PC-9 (cell line): Measurements from ENCODE around the gene ATXN1. TPM values are rescaled to one million over a fixed set of nuclear protein-coding genes. Genes with fewer than 3 reads are reported as not detected.

Experiments used
- BruUV-seq: library from RNA; stranded (reverse); fragments of 400-500 nt; replicated peaks from 2 replicates; lab custom pipeline; 2021; lab: Mats Ljungman, UMichigan
- CTCF ChIA-PET: fragments of 300-600 bp; sonication (Branson Sonifier 250); formaldehyde crosslinking; loops from one replicate; lab custom pipeline; 2022; ENCODE audit warnings: antibody characterized with exemption; lab: Charles Lee
- POLR2A ChIA-PET: fragments of 300-600 bp; sonication (Branson Sonifier 250); formaldehyde crosslinking; loops from one replicate; lab custom pipeline; 2022; ENCODE audit warnings: antibody characterized with exemption; ENCODE audit not compliant: unreplicated experiment; lab: Charles Lee
- DNase-seq, 2 experiments: peaks; one replicate each; pipeline versions ENCODE4 v3.0.0 to v3.0.0-alpha.2; 2015 to 2022; ENCODE audit warnings: mixed read lengths in 1 of 2
- H2AFZ ChIP-seq: fragments of 200-600 bp; sonication (generic); 2 replicates; pipeline ENCODE4 v1.8.1; 2017; ENCODE audit warnings: antibody characterized with exemption
- H3F3A ChIP-seq: fragments of 200-600 bp; sonication (generic); 2 replicates; pipeline ENCODE4 v1.8.1; 2017; ENCODE audit warnings: antibody characterized with exemption, mild to moderate bottlenecking, low read depth; ENCODE audit not compliant: insufficient read depth
- H3K27ac ChIP-seq: fragments of 200-600 bp; sonication (generic); 2 replicates; pipeline ENCODE4 v1.6.1; 2016; ENCODE audit warnings: mixed run types
- H3K27me3 ChIP-seq: fragments of 200-600 bp; sonication (generic); 2 replicates; pipeline ENCODE4 v1.6.1; 2016; ENCODE audit warnings: low read depth, mixed run types; ENCODE audit not compliant: insufficient read depth
- H3K36me3 ChIP-seq: fragments of 200-600 bp; sonication (generic); 2 replicates; pipeline ENCODE4 v1.6.1; 2016; ENCODE audit warnings: low read depth, mixed run types
- H3K4me1 ChIP-seq: fragments of 200-600 bp; sonication (generic); replicated peaks from 2 replicates; pipeline ENCODE4 v1.6.1; 2016; ENCODE audit warnings: mixed run types; ENCODE audit not compliant: insufficient read depth
- H3K4me2 ChIP-seq: fragments of 200-600 bp; sonication (generic); 2 replicates; pipeline ENCODE4 v1.6.1; 2017; ENCODE audit warnings: mixed run types
- H3K4me3 ChIP-seq: fragments of 200-600 bp; sonication (generic); 2 replicates; pipeline ENCODE4 v1.6.1; 2016; ENCODE audit warnings: mixed run types
- H3K79me2 ChIP-seq: fragments of 200-600 bp; sonication (generic); 2 replicates; pipeline ENCODE4 v1.6.1; 2017; ENCODE audit warnings: low read depth, mixed run types
- H3K9me2 ChIP-seq: fragments of 200-600 bp; sonication (generic); 2 replicates; pipeline ENCODE4 v1.8.1; 2017; ENCODE audit warnings: mild to moderate bottlenecking; ENCODE audit not compliant: insufficient read depth
- H3K9me3 ChIP-seq: fragments of 200-600 bp; sonication (generic); 2 replicates; pipeline ENCODE4 v1.8.1; 2016; ENCODE audit warnings: low read depth; ENCODE audit not compliant: insufficient read depth
- H4K20me1 ChIP-seq: fragments of 200-600 bp; sonication (generic); 2 replicates; pipeline ENCODE4 v1.8.1; 2017; ENCODE audit not compliant: insufficient read depth
- CTCF ChIP-seq: fragments of 200-600 bp; sonication (generic); conservative IDR thresholded peaks from 2 replicates; pipeline ENCODE4 v1.6.1; 2017; ENCODE audit warnings: mixed run types, antibody characterized with exemption, mild to moderate bottlenecking, moderate library complexity
- EZH2 ChIP-seq: fragments of 200-600 bp; sonication (generic); IDR thresholded peaks from 2 replicates; pipeline ENCODE4 v1.8.0; 2017; ENCODE audit warnings: antibody characterized with exemption, low read depth
- intact Hi-C: fragments of 100-400 bp; cut with micrococcal nuclease; formaldehyde crosslinking; loops from one replicate; pipeline ENCODE4 v1.10.0; 2022; ENCODE audit not compliant: unreplicated experiment
- total RNA-seq: library from RNA; stranded (reverse); gene quantifications from 2 replicates; pipeline ENCODE4 v1.2.3, GENCODE V29; 2021

Gene ATXN1
- total RNA-seq, 1 experiment from 2014 or later = 42.7 TPM

GRCh38 chr6:16413399-16413798, 347.9 kb downstream of the ATXN1 start:
- no peak for DNase-seq
- no peak overlapping the region for H3K4me3 ChIP-seq
- no peaks in the 10 kb centered on the region for H3K36me3 ChIP-seq
- no peaks in the 10 kb centered on the region; the same call in 1 of the 2 replicates for H3F3A ChIP-seq
- no TSS peak for BruUV-seq
- POLR2A ChIA-PET = no interaction called here
- H3K4me1 ChIP-seq = no peaks in the 10 kb centered on the region
- no peaks in the 10 kb centered on the region for H3K9me3 ChIP-seq
- no peaks in the 10 kb centered on the region for H4K20me1 ChIP-seq
- no peaks in the 10 kb centered on the region for H3K27me3 ChIP-seq
- no peak overlapping the region for H3K27ac ChIP-seq
- CTCF ChIA-PET = no interaction called here
- no peak overlapping the region for H3K4me2 ChIP-seq
- H2AFZ ChIP-seq = no peak overlapping the region
- TF ChIP-seq CTCF (no peak), EZH2 (no peak)
- intact Hi-C loops = no loop called here
- no peaks in the 10 kb centered on the region for H3K79me2 ChIP-seq
- no peaks in the 10 kb centered on the region for H3K9me2 ChIP-seq

GRCh38 chr6:16412982-16413381, 348.3 kb downstream of the ATXN1 start:
- CTCF ChIA-PET = no interaction called here
- H3F3A ChIP-seq = no peaks in the 10 kb centered on the region; the same call in 1 of the 2 replicates
- BruUV-seq = no TSS peak
- no peak overlapping the region for H3K4me2 ChIP-seq
- no peaks in the 10 kb centered on the region for H3K9me2 ChIP-seq
- no peak for DNase-seq
- no peaks in the 10 kb centered on the region for H3K36me3 ChIP-seq
- H3K4me3 ChIP-seq = no peak overlapping the region
- H3K9me3 ChIP-seq = no peaks in the 10 kb centered on the region
- TF ChIP-seq EZH2 (no peak), CTCF (no peak)
- no peaks in the 10 kb centered on the region for H4K20me1 ChIP-seq
- no peaks in the 10 kb centered on the region for H3K4me1 ChIP-seq
- H2AFZ ChIP-seq = no peak overlapping the region
- POLR2A ChIA-PET = no interaction called here
- H3K27me3 ChIP-seq = no peaks in the 10 kb centered on the region
- no peak overlapping the region for H3K27ac ChIP-seq
- H3K79me2 ChIP-seq = no peaks in the 10 kb centered on the region
- intact Hi-C loops = no loop called here

GRCh38 chr6:16412171-16412570, 349.1 kb downstream of the ATXN1 start:
- Histone ChIP-seq H3K4me1 (no peaks in the 10 kb centered on the region), H3K27me3 (no peaks in the 10 kb centered on the region), H3K9me3 (no peaks in the 10 kb centered on the region), H3F3A (no peaks in the 10 kb centered on the region; the same call in 1 of the 2 replicates), H2AFZ (no peak overlapping the region), H3K4me2 (no peak overlapping the region), H4K20me1 (no peaks in the 10 kb centered on the region), H3K9me2 (no peaks in the 10 kb centered on the region), H3K36me3 (no peaks in the 10 kb centered on the region), H3K27ac (no peak overlapping the region), H3K4me3 (no peak overlapping the region), H3K79me2 (no peaks in the 10 kb centered on the region)
- ChIA-PET POLR2A (no interaction called here), CTCF (no interaction called here)
- no peak for DNase-seq
- intact Hi-C loops = no loop called here
- no TSS peak for BruUV-seq
- no peak for TF ChIP-seq CTCF
- TF ChIP-seq EZH2 = no peak
